Neural cell (in vitro differentiated cells): ENCODE data around the gene ETNK1. TPM values are rescaled to one million over a fixed set of nuclear protein-coding genes. Genes with fewer than 3 reads are reported as not detected.

Experiments
- H2AFZ ChIP-seq: fragments of 200-600, 300-800 bp; sonication (generic), shearing (Covaris generic); 2 replicates; pipeline ENCODE4 v1.6.0; 2014; ENCODE audit warnings: low read depth, mild to moderate bottlenecking, antibody characterized with exemption, low read length, moderate library complexity
- H3F3A ChIP-seq: fragments of 200-600 bp; shearing (Covaris generic); 2 replicates; pipeline ENCODE4 v1.6.1; 2016; ENCODE audit warnings: mild to moderate bottlenecking, moderate library complexity, mixed read lengths, antibody characterized with exemption, low read length; ENCODE audit not compliant: insufficient read depth, poor library complexity, severe bottlenecking
- H3K27ac ChIP-seq: fragments of 200-600, 300-800 bp; sonication (generic), shearing (Covaris generic); 2 replicates; pipeline ENCODE4 v1.5.1; 2014; ENCODE audit warnings: mild to moderate bottlenecking, low read length, moderate library complexity
- H3K27me3 ChIP-seq: fragments of 300-800, 200-600 bp; sonication (generic), shearing (Covaris generic); 2 replicates; pipeline ENCODE4 v1.6.0; 2014; ENCODE audit warnings: mild to moderate bottlenecking, low read depth, low read length, moderate library complexity; ENCODE audit not compliant: insufficient read depth
- H3K36me3 ChIP-seq: fragments of 300-800, 200-600 bp; sonication (generic), shearing (Covaris generic); 2 replicates; pipeline ENCODE4 v1.5.1; 2014; ENCODE audit warnings: mild to moderate bottlenecking, antibody characterized with exemption, low read length, moderate library complexity; ENCODE audit not compliant: insufficient read depth
- H3K4me2 ChIP-seq: fragments of 300-800, 200-600 bp; sonication (generic), shearing (Covaris generic); 2 replicates; pipeline ENCODE4 v1.6.0; 2014; ENCODE audit warnings: mild to moderate bottlenecking, low read length
- H3K4me3 ChIP-seq: fragments of 300-800, 200-600 bp; sonication (generic), shearing (Covaris generic); 2 replicates; pipeline ENCODE4 v1.5.1; 2014; ENCODE audit warnings: mild to moderate bottlenecking, low read length, moderate library complexity
- H3K79me2 ChIP-seq: fragments of 200-600 bp; shearing (Covaris generic); replicated peaks from 2 replicates; pipeline ENCODE4 v1.6.0; 2014; ENCODE audit warnings: mild to moderate bottlenecking, low read length, moderate library complexity; ENCODE audit not compliant: insufficient read depth
- H3K9ac ChIP-seq: fragments of 300-800, 200-600 bp; sonication (generic), shearing (Covaris generic); 2 replicates; pipeline ENCODE4 v1.6.1; 2016; ENCODE audit warnings: mild to moderate bottlenecking, low read length, mixed read lengths
- H3K9me2 ChIP-seq: fragments of 200-600 bp; shearing (Covaris generic); 2 replicates; pipeline ENCODE4 v1.6.1; 2016; ENCODE audit warnings: mild to moderate bottlenecking, low read length, mixed read lengths; ENCODE audit not compliant: insufficient read depth
- H3K9me3 ChIP-seq: fragments of 200-600, 300-800 bp; sonication (generic), shearing (Covaris generic); 2 replicates; pipeline ENCODE4 v1.6.1; 2016; ENCODE audit warnings: mild to moderate bottlenecking, mixed run types, low read length, moderate library complexity, mixed read lengths
- H4K20me1 ChIP-seq: fragments of 200-600 bp; shearing (Covaris generic); 2 replicates; pipeline ENCODE4 v1.6.1; 2016; ENCODE audit warnings: mild to moderate bottlenecking, mixed run types; ENCODE audit not compliant: insufficient read depth
- CTCF ChIP-seq: fragments of 450-650 bp; IDR thresholded peaks from 2 replicates; pipeline ENCODE4 v1.5.1; 2014; ENCODE audit warnings: antibody characterized with exemption, mild to moderate bottlenecking, moderate library complexity; ENCODE audit not compliant: poor library complexity, severe bottlenecking
- EP300 ChIP-seq: fragments of 450-650 bp; conservative IDR thresholded peaks from 2 replicates; pipeline ENCODE4 v1.6.1; 2014; ENCODE audit warnings: antibody characterized with exemption, mild to moderate bottlenecking, moderate library complexity; ENCODE audit not compliant: poor library complexity, severe bottlenecking
- EZH2 ChIP-seq: fragments of 200-600, 300-800 bp; shearing (Covaris generic), sonication (generic); IDR thresholded peaks from 2 replicates; pipeline ENCODE4 v1.6.1; 2014; ENCODE audit warnings: antibody characterized with exemption, low read length, borderline replicate concordance, mild to moderate bottlenecking; ENCODE audit not compliant: insufficient read depth, poor library complexity, severe bottlenecking
- MXI1 ChIP-seq: fragments of 450-650 bp; conservative IDR thresholded peaks from 2 replicates; pipeline ENCODE4 v1.6.1; 2014; ENCODE audit warnings: antibody characterized with exemption, mild to moderate bottlenecking; ENCODE audit not compliant: poor library complexity, severe bottlenecking
- POLR2AphosphoS5 ChIP-seq: IDR thresholded peaks from 2 replicates; pipeline ENCODE4 v1.6.1; 2012
- RAD21 ChIP-seq: fragments of 450-650 bp; conservative IDR thresholded peaks from 2 replicates; pipeline ENCODE4 v1.6.1; 2014; ENCODE audit warnings: antibody characterized with exemption, mild to moderate bottlenecking, moderate library complexity
- REST ChIP-seq: IDR thresholded peaks from 2 replicates; pipeline ENCODE4 v1.6.1; 2012; ENCODE audit warnings: borderline replicate concordance
- SMC3 ChIP-seq: fragments of 450-650 bp; conservative IDR thresholded peaks from 2 replicates; pipeline ENCODE4 v1.6.1; 2014; ENCODE audit warnings: antibody characterized with exemption, mild to moderate bottlenecking, moderate library complexity; ENCODE audit not compliant: poor library complexity
- TAF1 ChIP-seq: IDR thresholded peaks from 2 replicates; pipeline ENCODE4 v1.6.1; 2012; ENCODE audit warnings: low read depth
- polyA plus RNA-seq: library from polyadenylated mRNA; depleted of rRNA; stranded (reverse); fragments of >200 nt; gene quantifications from 2 replicates; pipeline ENCODE4 v1.2.3, GENCODE V29; 2014

Gene ETNK1
- polyA plus RNA-seq, 1 donor from 2014 or later, result 78.5 TPM

DNA sequence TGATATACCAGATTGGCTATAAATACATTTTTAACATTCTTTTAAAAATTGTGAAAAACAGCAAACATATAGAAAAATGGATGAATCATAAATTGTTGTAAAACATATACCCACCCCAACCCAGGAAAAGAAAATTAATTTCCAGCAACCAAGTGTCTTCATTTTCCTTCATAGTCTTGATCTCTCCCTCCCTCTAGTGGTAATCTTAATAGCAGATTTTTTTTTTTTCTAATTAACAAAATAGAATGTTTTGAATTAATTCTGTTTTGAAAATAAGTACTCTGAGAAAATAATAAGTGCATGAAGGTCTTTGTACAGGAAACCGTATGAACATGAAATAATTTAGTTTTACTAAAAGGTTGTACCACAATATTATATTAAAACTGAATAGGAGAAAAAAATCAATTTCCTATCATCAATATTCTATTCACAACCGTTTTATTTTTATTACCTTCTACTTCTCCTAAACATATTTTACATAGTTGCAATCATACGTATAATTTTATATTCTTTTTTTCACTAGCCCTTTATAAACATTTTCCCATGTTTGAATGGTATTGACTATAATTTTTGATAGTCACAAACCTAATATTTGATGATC lies 7.0 kb downstream of the ETNK1 start:
- no peaks in the 10 kb centered on the region for H3F3A ChIP-seq
- H3K9me3 ChIP-seq, result no peaks in the 10 kb centered on the region
- H4K20me1 ChIP-seq, result peaks cover 3% of the 10 kb centered on the region
- TF ChIP-seq EP300 (no peak), TAF1 (no peak), CTCF (peak; percentile 55), MXI1 (no peak), EZH2 (no peak), RAD21 (peak; percentile 29), REST (no peak), POLR2AphosphoS5 (no peak)
- H3K4me3 ChIP-seq, result no peak overlapping the region
- H3K36me3 ChIP-seq, result no peaks in the 10 kb centered on the region
- H3K4me2 ChIP-seq, result no peak overlapping the region
- H2AFZ ChIP-seq, result no peak overlapping the region
- no peak overlapping the region for H3K27ac ChIP-seq
- H3K9me2 ChIP-seq, result no peaks in the 10 kb centered on the region
- no peaks in the 10 kb centered on the region for H3K27me3 ChIP-seq
- H3K79me2 ChIP-seq, result peaks cover 92% of the 10 kb centered on the region
- no peak overlapping the region for H3K9ac ChIP-seq

DNA sequence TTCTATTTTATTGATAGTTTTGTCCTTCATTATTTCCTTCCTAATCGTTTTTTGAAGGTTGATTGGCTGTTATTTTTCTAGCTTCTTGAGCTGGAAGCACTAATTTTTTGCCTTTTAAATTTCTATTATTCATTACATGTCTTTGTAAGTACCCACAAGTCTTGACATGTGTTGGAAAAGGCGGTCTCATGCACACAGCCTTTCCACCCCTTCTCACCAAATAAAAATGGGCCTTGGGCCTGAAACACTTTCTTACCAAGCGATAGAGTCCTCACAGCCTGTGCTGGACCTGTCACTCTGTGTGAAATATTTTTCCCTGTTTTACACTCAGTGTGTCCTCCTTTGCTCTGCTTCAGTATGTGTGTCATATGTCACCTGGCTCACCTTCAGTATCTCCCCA lies 9.9 kb downstream of the ETNK1 start:
- no peak overlapping the region for H3K9ac ChIP-seq
- no peaks in the 10 kb centered on the region for H3K9me3 ChIP-seq
- no peak for TF ChIP-seq SMC3
- TF ChIP-seq RAD21, result no peak
- no peak for TF ChIP-seq EZH2
- TF ChIP-seq CTCF, result no peak
- TF ChIP-seq POLR2AphosphoS5, result no peak
- no peak for TF ChIP-seq TAF1
- TF ChIP-seq MXI1, result no peak
- no peak for TF ChIP-seq REST
- TF ChIP-seq EP300, result no peak
- no peak overlapping the region for H2AFZ ChIP-seq
- no peak overlapping the region for H3K4me2 ChIP-seq
- no peaks in the 10 kb centered on the region for H3F3A ChIP-seq
- H4K20me1 ChIP-seq, result peaks cover under 1% of the 10 kb centered on the region
- no peaks in the 10 kb centered on the region for H3K9me2 ChIP-seq
- H3K79me2 ChIP-seq, result peaks cover 73% of the 10 kb centered on the region
- H3K27ac ChIP-seq, result no peak overlapping the region
- no peaks in the 10 kb centered on the region for H3K27me3 ChIP-seq
- H3K36me3 ChIP-seq, result no peaks in the 10 kb centered on the region
- H3K4me3 ChIP-seq, result no peak overlapping the region
